ENCODE measurements around the gene GUCY1A1. TPM values are rescaled to one million over a fixed set of nuclear protein-coding genes. Genes with fewer than 3 reads are reported as not detected.

The GUCY1A1 gene
- total RNA-seq: 1 to 10 TPM; 4.1 to 7.4 (median 5.2) TPM
- 13.0 TPM for total RNA-seq (2013)

DNA sequence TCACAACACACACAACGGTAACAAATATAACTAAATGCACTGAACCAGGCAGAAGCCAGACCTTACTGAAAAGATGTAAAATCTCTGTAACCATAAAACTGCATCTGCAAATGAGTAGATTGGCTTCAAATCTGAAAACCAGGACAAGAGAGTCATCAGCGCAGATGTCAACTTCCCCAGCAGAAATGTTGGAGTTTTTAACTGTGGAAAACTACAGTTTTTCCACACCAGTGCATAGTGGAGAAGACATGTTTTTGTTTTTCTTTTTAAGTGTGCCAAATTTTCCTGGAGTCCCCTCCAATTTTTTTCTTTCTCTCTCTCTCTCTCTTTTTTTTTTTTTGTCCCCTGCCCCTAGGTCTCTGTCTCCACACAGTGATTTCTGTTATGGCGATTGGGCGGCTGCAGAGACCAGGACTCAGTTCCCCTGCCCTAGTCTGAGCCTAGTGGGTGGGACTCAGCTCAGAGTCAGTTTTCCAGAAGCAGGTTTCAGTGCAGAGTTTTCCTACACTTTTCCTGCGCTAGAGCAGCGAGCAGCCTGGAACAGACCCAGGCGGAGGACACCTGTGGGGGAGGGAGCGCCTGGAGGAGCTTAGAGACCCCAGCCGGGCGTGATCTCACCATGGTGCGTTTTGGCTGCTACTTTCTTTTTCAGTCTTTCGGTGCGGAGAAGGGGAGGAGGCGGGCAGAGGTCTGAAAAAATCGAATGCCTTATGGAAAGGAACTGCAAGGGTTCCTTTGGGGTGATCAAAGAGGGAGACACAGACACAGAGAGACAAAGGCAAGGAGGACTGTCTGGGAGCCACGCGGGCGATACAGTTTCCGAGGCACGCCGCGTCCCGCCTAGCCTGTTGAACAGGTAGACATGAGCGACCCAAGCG lies at the start of gene GUCY1A1:
Gene GUCY1A1, plus strand, starts transcription at position 505 of the 878 bp plus-strand sequence. CDS start 30,020 bp downstream, outside the sequence.
- 5% methylated on average over 25 of the region's 25 CpGs for WGBS (ENCODE audit: insufficient coverage)
- peak within 1 kb of the TSS; percentile 61 for H3K4me3 ChIP-seq (ENCODE audit: low read length)
- ATAC-seq: peak in 2 of 3 donors; percentile 24 to 38

GRCh38 chr4:155617296-155617695 lies 49.4 kb upstream of the GUCY1A1 start:
- H3K4me3 ChIP-seq (ENCODE audit: low read length): no peak overlapping the region
- H3K27ac Mint-ChIP-seq: no peak overlapping the region
- no peak overlapping the region for H3K27ac ChIP-seq (ENCODE audit: low read length)
- no peak overlapping the region for H3K4me3 Mint-ChIP-seq
- H3K36me3 ChIP-seq (ENCODE audit: control insufficient read depth, insufficient read depth, low read length): no peaks in the 10 kb centered on the region
- no peaks in the 10 kb centered on the region for H3K4me1 Mint-ChIP-seq
- H3K9me3 ChIP-seq (ENCODE audit: control insufficient read depth, insufficient read depth, low read length): no peaks in the 10 kb centered on the region
- no peaks in the 10 kb centered on the region for H3K9me3 Mint-ChIP-seq
- H3K4me1 ChIP-seq (ENCODE audit: control insufficient read depth, insufficient read depth, low read length): no peaks in the 10 kb centered on the region
- WGBS (ENCODE audit: insufficient coverage): no CpG with 5 or more reads among the region's 3 CpGs
- no peak for DNase-seq
- no peaks in the 10 kb centered on the region for H3K27me3 ChIP-seq (ENCODE audit: control insufficient read depth, insufficient read depth, low read length)
- H3K36me3 Mint-ChIP-seq: no peaks in the 10 kb centered on the region
- ATAC-seq: no peak
- intact Hi-C loops (cut with micrococcal nuclease): no loop called here
- H3K27me3 Mint-ChIP-seq (ENCODE audit: low read depth in 2 of 2): peaks cover 0 to 2% of the 10 kb centered on the region in 2 donors
- TF ChIP-seq, protein P1, sequence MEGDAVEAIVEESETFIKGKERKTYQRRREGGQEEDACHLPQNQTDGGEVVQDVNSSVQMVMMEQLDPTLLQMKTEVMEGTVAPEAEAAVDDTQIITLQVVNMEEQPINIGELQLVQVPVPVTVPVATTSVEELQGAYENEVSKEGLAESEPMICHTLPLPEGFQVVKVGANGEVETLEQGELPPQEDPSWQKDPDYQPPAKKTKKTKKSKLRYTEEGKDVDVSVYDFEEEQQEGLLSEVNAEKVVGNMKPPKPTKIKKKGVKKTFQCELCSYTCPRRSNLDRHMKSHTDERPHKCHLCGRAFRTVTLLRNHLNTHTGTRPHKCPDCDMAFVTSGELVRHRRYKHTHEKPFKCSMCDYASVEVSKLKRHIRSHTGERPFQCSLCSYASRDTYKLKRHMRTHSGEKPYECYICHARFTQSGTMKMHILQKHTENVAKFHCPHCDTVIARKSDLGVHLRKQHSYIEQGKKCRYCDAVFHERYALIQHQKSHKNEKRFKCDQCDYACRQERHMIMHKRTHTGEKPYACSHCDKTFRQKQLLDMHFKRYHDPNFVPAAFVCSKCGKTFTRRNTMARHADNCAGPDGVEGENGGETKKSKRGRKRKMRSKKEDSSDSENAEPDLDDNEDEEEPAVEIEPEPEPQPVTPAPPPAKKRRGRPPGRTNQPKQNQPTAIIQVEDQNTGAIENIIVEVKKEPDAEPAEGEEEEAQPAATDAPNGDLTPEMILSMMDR (IDR thresholded peaks at IDR 0.05): no peak

More for the DNA sequence above, at the start of gene GUCY1A1:
- TF ChIP-seq, protein P1 (IDR thresholded peaks at IDR 0.05): no peak
- H3K4me1 Mint-ChIP-seq: peaks cover 19 to 27% of the 10 kb centered on the region in 2 donors
- Histone ChIP-seq H3K27me3 (ENCODE audit: control insufficient read depth, insufficient read depth, low read length) (peaks cover 3% of the 10 kb centered on the region), H3K9me3 (ENCODE audit: control insufficient read depth, insufficient read depth, low read length) (no peaks in the 10 kb centered on the region), H3K27ac (ENCODE audit: low read length) (peak within 1 kb of the TSS; percentile 76), H3K36me3 (ENCODE audit: control insufficient read depth, insufficient read depth, low read length) (no peaks in the 10 kb centered on the region), H3K4me1 (ENCODE audit: control insufficient read depth, insufficient read depth, low read length) (peaks cover 7% of the 10 kb centered on the region)
- H3K9me3 Mint-ChIP-seq: no peaks in the 10 kb centered on the region
- no peaks in the 10 kb centered on the region for H3K36me3 Mint-ChIP-seq
- peak within 1 kb of the TSS; percentile 76 to 97 for H3K27ac Mint-ChIP-seq
- DNase-seq: no peak
- H3K27me3 Mint-ChIP-seq (ENCODE audit: low read depth in 2 of 2): peaks cover 13 to 16% of the 10 kb centered on the region in 2 donors
- peak within 1 kb of the TSS; percentile 92 for H3K4me3 Mint-ChIP-seq
- intact Hi-C loops (cut with micrococcal nuclease): loop anchor here (2.0 kb wide), 1 partner anchor 84 kb away; no protein-coding TSS in a partner anchor

DNA sequence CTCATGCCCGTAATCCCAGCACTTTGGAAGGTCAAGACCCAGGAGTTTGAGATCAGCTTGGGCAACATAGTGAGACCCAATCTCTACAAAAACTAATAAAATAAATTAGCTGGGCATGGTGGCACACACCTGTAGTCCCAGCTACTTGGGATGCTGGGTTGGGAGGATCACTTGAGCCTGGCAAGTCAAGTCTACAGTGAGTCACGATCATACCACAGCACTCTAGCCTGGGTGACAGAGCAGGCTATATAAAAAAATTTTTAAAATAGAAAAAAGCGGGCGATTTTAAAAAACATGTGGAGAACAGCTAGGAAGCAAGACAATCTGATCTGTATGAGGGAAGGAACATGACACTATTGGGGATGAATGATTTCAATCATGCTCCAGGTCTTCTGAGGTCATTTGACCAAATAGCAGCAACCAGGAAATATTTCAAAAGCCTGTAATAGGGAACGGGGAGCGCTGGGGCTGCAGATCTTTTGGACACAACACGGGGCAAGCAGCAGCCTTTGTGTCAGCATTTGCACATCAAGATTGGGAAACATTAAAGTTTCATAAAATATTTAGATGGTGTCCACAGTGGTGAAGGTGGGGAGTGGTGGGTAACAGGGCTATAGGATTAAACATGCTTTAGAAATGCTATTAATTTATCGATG lies 48.3 kb upstream of the GUCY1A1 start:
- no peak overlapping the region for H3K4me3 ChIP-seq (ENCODE audit: low read length)
- no peak overlapping the region for H3K27ac Mint-ChIP-seq
- peaks cover 0 to 2% of the 10 kb centered on the region in 2 donors for H3K27me3 Mint-ChIP-seq (ENCODE audit: low read depth in 2 of 2)
- H3K4me1 Mint-ChIP-seq: no peaks in the 10 kb centered on the region
- H3K4me1 ChIP-seq (ENCODE audit: control insufficient read depth, insufficient read depth, low read length): no peaks in the 10 kb centered on the region
- no peak overlapping the region for H3K4me3 Mint-ChIP-seq
- H3K9me3 Mint-ChIP-seq: no peaks in the 10 kb centered on the region
- ATAC-seq: no peak
- WGBS (ENCODE audit: insufficient coverage): 86% methylated on average over 8 of the region's 8 CpGs
- no peaks in the 10 kb centered on the region for H3K36me3 Mint-ChIP-seq
- no peak overlapping the region for H3K27ac ChIP-seq (ENCODE audit: low read length)
- intact Hi-C loops (cut with micrococcal nuclease): no loop called here
- H3K27me3 ChIP-seq (ENCODE audit: control insufficient read depth, insufficient read depth, low read length): no peaks in the 10 kb centered on the region
- TF ChIP-seq, protein P1 (IDR thresholded peaks at IDR 0.05): no peak
- DNase-seq: no peak
- H3K9me3 ChIP-seq (ENCODE audit: control insufficient read depth, insufficient read depth, low read length): no peaks in the 10 kb centered on the region
- no peaks in the 10 kb centered on the region for H3K36me3 ChIP-seq (ENCODE audit: control insufficient read depth, insufficient read depth, low read length)

Data from natural killer cell (primary cell).